ENCODE data around the gene ENG.

Gene ENG

DNA sequence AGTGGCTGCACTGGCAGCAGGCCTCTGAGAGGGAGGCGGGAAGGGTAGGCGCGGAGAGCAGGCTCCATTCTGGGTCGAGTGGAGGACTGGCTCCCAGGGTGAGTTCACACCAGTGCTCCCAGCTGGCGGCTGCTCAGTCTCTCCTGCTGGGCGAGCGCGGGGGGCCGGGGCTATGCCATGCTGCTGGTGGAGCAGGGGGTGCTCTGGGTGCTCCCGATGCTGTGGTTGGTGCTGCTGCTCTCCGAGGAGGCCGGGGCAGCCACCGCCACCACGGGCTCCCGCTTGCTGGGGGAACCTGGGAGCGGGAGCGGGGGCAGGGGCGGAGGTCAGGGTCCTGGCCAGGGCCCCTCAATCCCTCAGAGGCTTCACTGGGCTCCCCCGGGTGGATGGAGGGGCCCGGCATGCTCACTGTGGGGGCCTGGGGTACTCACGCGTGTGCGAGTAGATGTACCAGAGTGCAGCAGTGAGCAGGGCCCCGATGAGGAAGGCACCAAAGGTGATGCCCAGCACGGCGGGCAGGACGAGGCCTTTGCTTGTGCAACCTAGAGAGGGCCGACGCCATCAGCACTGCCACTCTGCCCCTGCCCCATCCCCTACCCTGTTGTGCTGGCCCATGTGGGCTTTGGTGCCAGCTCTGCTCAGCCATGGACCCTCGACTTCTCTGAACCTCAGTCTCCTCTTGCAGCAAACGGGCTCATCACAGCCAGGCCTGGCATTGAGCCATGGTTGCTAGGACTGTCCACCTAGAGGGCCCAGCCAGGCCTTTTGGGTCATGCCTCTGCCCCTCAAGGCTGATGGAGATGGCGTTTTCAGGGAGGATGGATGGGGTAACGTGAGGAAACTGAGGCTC is 38.7 kb downstream of the ENG start:
- peaks cover 0 to 83% (median 64%) of the 10 kb centered on the region in 4 experiments for H3K36me3 ChIP-seq (ENCODE audit: control insufficient read depth in 4 of 4, insufficient read depth in 4 of 4, low read length in 3 of 4)
- no peaks in the 10 kb centered on the region for H3K9me3 ChIP-seq (ENCODE audit: control extremely low read depth in 1 of 5, control insufficient read depth in 4 of 5, insufficient read depth in 2 of 5, low read depth in 1 of 5, low read length in 4 of 5)

DNA sequence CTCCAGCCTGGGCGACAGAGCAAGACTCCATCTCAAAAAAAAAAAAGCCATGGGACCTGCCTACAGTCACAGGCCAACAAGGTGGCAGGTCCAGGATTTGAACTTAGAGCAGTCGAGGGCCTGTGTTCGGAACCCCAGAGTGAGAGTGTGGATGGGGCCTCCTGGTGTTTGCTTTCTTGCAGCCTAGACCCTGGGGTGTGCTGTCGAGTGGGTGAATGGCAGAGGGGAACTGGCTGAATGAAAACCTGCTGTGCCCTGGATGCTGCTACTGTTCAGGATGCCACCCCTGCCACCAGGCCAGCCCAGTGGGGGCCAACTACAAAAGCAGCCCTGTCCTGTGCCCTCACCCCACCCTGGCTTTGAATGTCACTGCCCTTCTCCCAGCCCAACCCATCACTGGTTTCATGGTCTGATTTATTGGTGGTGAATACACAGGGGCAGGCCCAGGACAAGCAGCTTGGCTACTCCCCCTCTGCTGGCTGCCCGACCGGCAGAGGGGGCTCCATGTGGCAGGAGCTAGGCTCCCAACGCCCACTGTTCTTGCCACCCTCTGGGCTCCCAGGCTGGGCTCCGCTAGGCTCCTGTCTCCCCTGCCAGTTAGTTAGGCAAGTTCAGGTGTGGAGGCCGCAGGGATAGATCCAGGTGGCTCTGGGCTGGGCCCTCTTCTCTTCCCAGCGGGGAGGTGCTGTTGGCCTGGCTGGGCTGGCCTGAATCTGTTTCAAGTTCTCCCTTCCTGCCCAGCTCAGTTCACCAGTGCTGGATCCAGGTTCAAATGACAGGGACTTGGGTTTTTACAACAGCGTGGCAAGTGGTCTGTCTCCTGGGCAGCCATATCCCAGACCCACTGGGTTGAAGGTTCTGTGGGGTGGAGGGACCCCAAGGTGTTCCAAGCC is 39.6 kb downstream of the ENG start:
- no peak for DNase-seq
- H3K27me3 ChIP-seq (replicated peaks in 2 of 5; ENCODE audit: control insufficient read depth in 4 of 5, insufficient read depth in 5 of 5, low read length in 4 of 5), result no peaks in the 10 kb centered on the region
- CTCF ChIA-PET, result no interaction called here
- H3K4me3 ChIP-seq (ENCODE audit: control insufficient read depth in 1 of 7, extremely low read depth in 1 of 7, insufficient read depth in 4 of 7, low read depth in 2 of 7, low read length in 6 of 7), result no peak overlapping the region
- H3K9me3 ChIP-seq (ENCODE audit: control extremely low read depth in 1 of 5, control insufficient read depth in 4 of 5, insufficient read depth in 2 of 5, low read depth in 1 of 5, low read length in 4 of 5), result no peaks in the 10 kb centered on the region
- H3K36me3 ChIP-seq (ENCODE audit: control insufficient read depth in 4 of 4, insufficient read depth in 4 of 4, low read length in 3 of 4), result peaks cover 0 to 89% (median 71%) of the 10 kb centered on the region in 4 experiments
- POLR2A ChIA-PET, result no interaction called here
- H3K4me1 ChIP-seq (ENCODE audit: control extremely low read depth in 1 of 4, control insufficient read depth in 4 of 4, insufficient read depth in 4 of 4, low read length in 3 of 4), result no peaks in the 10 kb centered on the region
- peak overlapping the region in 1 of 2 experiments; percentile 43 for H3K27ac ChIP-seq (ENCODE audit: insufficient read depth in 1 of 2, low read depth in 1 of 2, low read length in 2 of 2, poor library complexity in 1 of 2, severe bottlenecking in 2 of 2)
- WGBS (ENCODE audit: insufficient coverage), result 94% methylated on average over 10 of the region's 11 CpGs

More for the DNA sequence above, 38.7 kb downstream of the ENG start:
- WGBS (ENCODE audit: insufficient coverage), result 97% methylated on average over 28 of the region's 33 CpGs
- Histone ChIP-seq H3K4me3 (ENCODE audit: control insufficient read depth in 1 of 7, extremely low read depth in 1 of 7, insufficient read depth in 4 of 7, low read depth in 2 of 7, low read length in 6 of 7) (no peak overlapping the region), H3K4me1 (ENCODE audit: control extremely low read depth in 1 of 4, control insufficient read depth in 4 of 4, insufficient read depth in 4 of 4, low read length in 3 of 4) (no peaks in the 10 kb centered on the region), H3K27me3 (replicated peaks in 2 of 5; ENCODE audit: control insufficient read depth in 4 of 5, insufficient read depth in 5 of 5, low read length in 4 of 5) (no peaks in the 10 kb centered on the region), H3K27ac (ENCODE audit: insufficient read depth in 1 of 2, low read depth in 1 of 2, low read length in 2 of 2, poor library complexity in 1 of 2, severe bottlenecking in 2 of 2) (peak overlapping the region in 1 of 2 experiments; percentile 43)
- ChIA-PET CTCF (no interaction called here), POLR2A (no interaction called here)
- no peak for DNase-seq

DNA sequence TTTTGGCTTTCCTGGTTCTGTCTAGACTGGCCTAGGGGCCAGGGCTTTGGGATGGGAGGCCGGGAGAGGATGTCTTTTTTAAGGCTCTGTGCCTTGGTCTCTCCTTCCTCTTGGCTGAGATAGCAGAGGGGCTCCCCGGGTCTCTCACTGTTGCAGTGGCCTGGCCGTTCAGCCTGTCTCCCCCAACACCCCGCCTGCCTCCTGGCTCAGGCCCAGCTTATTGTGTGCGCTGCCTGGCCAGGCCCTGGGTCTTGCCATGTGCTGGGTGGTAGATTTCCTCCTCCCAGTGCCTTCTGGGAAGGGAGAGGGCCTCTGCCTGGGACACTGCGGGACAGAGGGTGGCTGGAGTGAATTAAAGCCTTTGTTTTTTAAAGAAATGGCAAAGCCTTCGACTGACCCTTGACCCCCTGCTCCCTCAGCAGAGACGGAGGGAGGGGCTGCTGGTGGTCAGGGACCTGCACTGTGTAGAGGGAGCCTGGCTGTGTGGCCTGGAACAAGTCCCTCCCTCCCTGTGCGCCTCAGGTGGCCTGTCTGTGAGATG is 40.7 kb downstream of the ENG start:
- peaks cover 0 to 3% (median 0%) of the 10 kb centered on the region in 4 experiments for H3K4me1 ChIP-seq (ENCODE audit: control extremely low read depth in 1 of 4, control insufficient read depth in 4 of 4, insufficient read depth in 4 of 4, low read length in 3 of 4)
- no peak overlapping the region for H3K4me3 ChIP-seq (ENCODE audit: control insufficient read depth in 1 of 7, extremely low read depth in 1 of 7, insufficient read depth in 4 of 7, low read depth in 2 of 7, low read length in 6 of 7)
- no peaks in the 10 kb centered on the region for H3K27me3 ChIP-seq (replicated peaks in 2 of 5; ENCODE audit: control insufficient read depth in 4 of 5, insufficient read depth in 5 of 5, low read length in 4 of 5)
- H3K36me3 ChIP-seq (ENCODE audit: control insufficient read depth in 4 of 4, insufficient read depth in 4 of 4, low read length in 3 of 4), result peaks cover 0 to 90% (median 68%) of the 10 kb centered on the region in 4 experiments
- 100% methylated on average over 6 of the region's 9 CpGs for WGBS (ENCODE audit: insufficient coverage)
- CTCF ChIA-PET, result no interaction called here
- no peaks in the 10 kb centered on the region for H3K9me3 ChIP-seq (ENCODE audit: control extremely low read depth in 1 of 5, control insufficient read depth in 4 of 5, insufficient read depth in 2 of 5, low read depth in 1 of 5, low read length in 4 of 5)
- DNase-seq, result no peak
- POLR2A ChIA-PET, result no interaction called here
- no peak overlapping the region for H3K27ac ChIP-seq (ENCODE audit: insufficient read depth in 1 of 2, low read depth in 1 of 2, low read length in 2 of 2, poor library complexity in 1 of 2, severe bottlenecking in 2 of 2)

DNA sequence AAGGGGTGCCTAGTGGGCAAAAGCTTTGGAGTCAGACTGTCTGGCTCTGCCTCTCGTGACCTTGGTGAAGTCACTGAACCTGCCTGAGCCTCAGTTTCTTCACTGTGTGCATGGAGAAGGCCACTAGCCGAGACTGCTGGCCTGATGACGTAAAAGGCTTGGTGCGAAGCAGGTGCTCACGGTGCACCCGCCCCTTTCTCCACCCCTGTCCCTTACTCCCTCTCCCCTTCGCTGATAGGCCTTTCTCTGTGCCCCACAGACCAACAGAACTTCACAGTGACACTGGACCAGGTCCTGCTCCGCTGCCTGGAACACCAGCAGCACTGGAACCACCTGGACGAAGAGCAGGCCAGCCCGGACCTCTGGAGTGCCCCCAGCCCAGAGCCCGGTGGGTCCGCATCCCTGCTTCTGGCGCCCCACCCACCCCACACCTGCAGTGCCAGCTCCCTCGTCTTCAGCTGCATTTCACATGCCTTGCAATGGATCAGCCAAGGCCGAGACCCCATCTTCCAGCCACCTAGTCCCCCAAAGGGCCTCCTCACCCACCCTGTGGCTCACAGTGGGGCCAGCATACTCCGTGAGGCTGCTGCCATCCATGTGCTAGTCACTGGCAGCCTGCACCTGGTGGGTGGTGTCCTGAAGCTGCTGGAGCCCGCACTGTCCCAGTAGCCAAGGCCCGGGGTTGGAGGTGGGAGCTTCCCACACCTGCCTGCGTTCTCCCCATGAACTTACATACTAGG is 41.4 kb downstream of the ENG start:
- CTCF ChIA-PET, result interaction anchor here (1.4 kb wide), 1 partner anchor 26 kb away, joined by 4 read pairs; no protein-coding TSS in a partner anchor

DNA sequence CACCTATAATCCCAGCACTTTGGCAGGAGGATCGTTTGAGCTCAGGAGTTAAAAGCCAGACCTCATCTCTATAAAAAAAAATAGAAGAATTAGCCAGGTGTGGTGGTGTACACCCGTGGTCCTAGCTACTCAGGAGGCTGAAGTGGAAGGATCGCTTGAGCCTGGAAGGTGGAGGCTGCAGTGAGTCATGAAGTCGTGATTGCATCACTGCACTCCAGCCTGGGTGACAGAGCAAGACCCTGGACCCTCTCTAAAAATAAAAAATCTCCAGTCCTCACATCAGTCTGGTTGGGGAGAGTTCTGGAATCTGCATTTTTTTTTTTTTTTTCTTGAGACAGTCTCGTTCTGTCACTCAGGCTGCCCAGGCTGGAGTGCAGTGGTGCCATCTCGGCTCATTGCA is 42.4 kb downstream of the ENG start:
- ChIA-PET CTCF (interaction anchor here (0.6 to 1.4 kb wide), 4 partner anchors 25 to 217 kb away, joined by 3 to 4 read pairs (median 4); no protein-coding TSS in a partner anchor), POLR2A (interaction anchor here (0.6 kb wide), 1 partner anchor 290 kb away, joined by 3 read pairs; no protein-coding TSS in a partner anchor)
- Histone ChIP-seq H3K9me3 (ENCODE audit: control extremely low read depth in 1 of 5, control insufficient read depth in 4 of 5, insufficient read depth in 2 of 5, low read depth in 1 of 5, low read length in 4 of 5) (no peaks in the 10 kb centered on the region), H3K27me3 (replicated peaks in 2 of 5; ENCODE audit: control insufficient read depth in 4 of 5, insufficient read depth in 5 of 5, low read length in 4 of 5) (no peaks in the 10 kb centered on the region), H3K36me3 (ENCODE audit: control insufficient read depth in 4 of 4, insufficient read depth in 4 of 4, low read length in 3 of 4) (peaks cover 6 to 91% (median 67%) of the 10 kb centered on the region in 4 experiments), H3K4me1 (ENCODE audit: control extremely low read depth in 1 of 4, control insufficient read depth in 4 of 4, insufficient read depth in 4 of 4, low read length in 3 of 4) (peaks cover 0 to 3% (median 0%) of the 10 kb centered on the region in 4 experiments), H3K27ac (ENCODE audit: insufficient read depth in 1 of 2, low read depth in 1 of 2, low read length in 2 of 2, poor library complexity in 1 of 2, severe bottlenecking in 2 of 2) (no peak overlapping the region), H3K4me3 (ENCODE audit: control insufficient read depth in 1 of 7, extremely low read depth in 1 of 7, insufficient read depth in 4 of 7, low read depth in 2 of 7, low read length in 6 of 7) (no peak overlapping the region)
- 100% methylated on average over 3 of the region's 6 CpGs for WGBS (ENCODE audit: insufficient coverage)
- DNase-seq, result no peak

More for the DNA sequence above, 41.4 kb downstream of the ENG start:
- H3K27ac ChIP-seq (ENCODE audit: insufficient read depth in 1 of 2, low read depth in 1 of 2, low read length in 2 of 2, poor library complexity in 1 of 2, severe bottlenecking in 2 of 2), result no peak overlapping the region
- DNase-seq, result no peak
- H3K9me3 ChIP-seq (ENCODE audit: control extremely low read depth in 1 of 5, control insufficient read depth in 4 of 5, insufficient read depth in 2 of 5, low read depth in 1 of 5, low read length in 4 of 5), result no peaks in the 10 kb centered on the region
- peaks cover 0 to 3% (median 0%) of the 10 kb centered on the region in 4 experiments for H3K4me1 ChIP-seq (ENCODE audit: control extremely low read depth in 1 of 4, control insufficient read depth in 4 of 4, insufficient read depth in 4 of 4, low read length in 3 of 4)
- no peaks in the 10 kb centered on the region for H3K27me3 ChIP-seq (replicated peaks in 2 of 5; ENCODE audit: control insufficient read depth in 4 of 5, insufficient read depth in 5 of 5, low read length in 4 of 5)
- POLR2A ChIA-PET, result no interaction called here
- WGBS (ENCODE audit: insufficient coverage), result 98% methylated on average over 19 of the region's 19 CpGs
- no peak overlapping the region for H3K4me3 ChIP-seq (ENCODE audit: control insufficient read depth in 1 of 7, extremely low read depth in 1 of 7, insufficient read depth in 4 of 7, low read depth in 2 of 7, low read length in 6 of 7)
- peaks cover under 1 to 91% (median 67%) of the 10 kb centered on the region in 4 experiments for H3K36me3 ChIP-seq (ENCODE audit: control insufficient read depth in 4 of 4, insufficient read depth in 4 of 4, low read length in 3 of 4)

DNA sequence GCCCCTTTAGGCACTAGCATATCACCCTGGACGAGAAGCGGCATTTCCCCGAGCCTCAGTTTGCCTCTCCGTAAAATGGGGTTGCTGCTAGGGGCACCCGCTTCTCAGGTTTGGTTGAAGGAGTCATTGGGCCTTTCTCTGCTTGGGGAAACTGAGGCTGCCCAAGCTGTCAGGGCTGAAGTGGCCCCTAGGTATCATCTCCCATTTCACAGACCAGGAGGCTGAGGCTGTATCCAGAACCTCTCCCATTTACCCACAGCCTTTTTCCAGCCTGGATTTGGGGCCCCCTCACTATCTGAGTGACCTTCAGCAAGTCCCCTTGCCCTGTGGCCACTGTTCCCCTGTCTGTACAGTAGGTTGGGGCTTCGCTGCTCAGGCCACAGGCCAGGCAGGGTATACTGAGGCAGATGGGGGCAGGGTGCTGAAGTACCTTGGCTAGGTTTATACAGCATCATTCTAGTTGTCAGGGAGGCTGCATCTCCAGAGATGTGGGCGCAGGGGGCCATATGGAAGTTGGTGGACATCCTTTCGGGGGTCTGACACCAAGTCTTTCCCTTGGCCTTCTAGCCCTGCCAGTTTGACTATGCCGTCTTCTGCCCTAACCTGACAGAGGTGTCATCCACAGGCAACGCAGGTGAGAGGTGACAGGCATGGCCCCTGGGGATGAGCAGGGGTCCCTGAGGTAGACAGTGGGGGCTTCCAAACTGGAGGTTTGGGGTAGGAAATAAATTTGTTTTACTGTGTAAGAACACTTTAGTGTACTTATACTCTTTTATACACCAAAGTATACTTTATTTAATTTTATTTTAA is 43.9 kb downstream of the ENG start:
- Histone ChIP-seq H3K4me1 (ENCODE audit: control extremely low read depth in 1 of 4, control insufficient read depth in 4 of 4, insufficient read depth in 4 of 4, low read length in 3 of 4) (peaks cover 0 to 3% (median 0%) of the 10 kb centered on the region in 4 experiments), H3K36me3 (ENCODE audit: control insufficient read depth in 4 of 4, insufficient read depth in 4 of 4, low read length in 3 of 4) (peaks cover 10 to 89% (median 66%) of the 10 kb centered on the region in 4 experiments), H3K4me3 (ENCODE audit: control insufficient read depth in 1 of 7, extremely low read depth in 1 of 7, insufficient read depth in 4 of 7, low read depth in 2 of 7, low read length in 6 of 7) (no peak overlapping the region), H3K27me3 (replicated peaks in 2 of 5; ENCODE audit: control insufficient read depth in 4 of 5, insufficient read depth in 5 of 5, low read length in 4 of 5) (no peaks in the 10 kb centered on the region), H3K9me3 (ENCODE audit: control extremely low read depth in 1 of 5, control insufficient read depth in 4 of 5, insufficient read depth in 2 of 5, low read depth in 1 of 5, low read length in 4 of 5) (no peaks in the 10 kb centered on the region), H3K27ac (ENCODE audit: insufficient read depth in 1 of 2, low read depth in 1 of 2, low read length in 2 of 2, poor library complexity in 1 of 2, severe bottlenecking in 2 of 2) (no peak overlapping the region)
- ChIA-PET CTCF (interaction anchor here (1.1 to 2.3 kb wide), 2 partner anchors 16 to 17 kb away, joined by 3 to 5 read pairs; no protein-coding TSS in a partner anchor), POLR2A (no interaction called here)
- 98% methylated on average over 7 of the region's 10 CpGs for WGBS (ENCODE audit: insufficient coverage)
- no peak for DNase-seq

Measured in common myeloid progenitor, CD34-positive (primary cell).